GM23248 (cell line): Measurements from ENCODE around the gene FRY. TPM values are rescaled to one million over a fixed set of nuclear protein-coding genes. Genes with fewer than 3 reads are reported as not detected.

Experiments used
- DNase-seq: peaks from one replicate; pipeline ENCODE4 v3.0.0-alpha.2; 2015
- H2AFZ ChIP-seq: fragments of 200-600 bp; sonication (generic); 2 replicates; pipeline ENCODE4 v1.6.1; 2016; ENCODE audit warnings: antibody characterized with exemption
- H3F3A ChIP-seq: fragments of 200-600 bp; sonication (generic); 2 replicates; pipeline ENCODE4 v1.6.1; 2016; ENCODE audit warnings: mild to moderate bottlenecking, antibody characterized with exemption, mixed run types; ENCODE audit not compliant: insufficient read depth
- H3K27ac ChIP-seq: fragments of 200-600 bp; sonication (generic); 2 replicates; pipeline ENCODE4 v1.5.1; 2016; ENCODE audit warnings: mild to moderate bottlenecking
- H3K27me3 ChIP-seq: fragments of 200-600 bp; sonication (generic); replicated peaks from 2 replicates; pipeline ENCODE4 v1.6.1; 2016; ENCODE audit warnings: mild to moderate bottlenecking; ENCODE audit not compliant: insufficient read depth
- H3K36me3 ChIP-seq: fragments of 200-600 bp; sonication (generic); 2 replicates; pipeline ENCODE4 v1.6.1; 2016; ENCODE audit warnings: low read depth, mild to moderate bottlenecking
- H3K4me1 ChIP-seq: fragments of 200-600 bp; sonication (generic); 2 replicates; pipeline ENCODE4 v1.6.1; 2016; ENCODE audit warnings: mild to moderate bottlenecking; ENCODE audit not compliant: insufficient read depth
- H3K4me2 ChIP-seq: fragments of 200-600 bp; sonication (generic); one replicate; pipeline ENCODE4 v1.6.1; 2016; ENCODE audit warnings: mild to moderate bottlenecking; ENCODE audit not compliant: unreplicated experiment
- H3K4me3 ChIP-seq: fragments of 200-600 bp; sonication (generic); 2 replicates; pipeline ENCODE4 v1.5.1; 2016; ENCODE audit warnings: mild to moderate bottlenecking
- H3K79me2 ChIP-seq: fragments of 200-600 bp; sonication (generic); 2 replicates; pipeline ENCODE4 v1.6.1; 2016; ENCODE audit warnings: mild to moderate bottlenecking; ENCODE audit not compliant: insufficient read depth
- H3K9ac ChIP-seq: fragments of 200-600 bp; sonication (generic); 2 replicates; pipeline ENCODE4 v1.6.1; 2016; ENCODE audit warnings: mild to moderate bottlenecking
- H3K9me2 ChIP-seq: fragments of 200-600 bp; sonication (generic); 2 replicates; pipeline ENCODE4 v1.6.1; 2016; ENCODE audit warnings: mixed run types, mild to moderate bottlenecking, moderate library complexity; ENCODE audit not compliant: insufficient read depth
- H3K9me3 ChIP-seq: fragments of 200-600 bp; sonication (generic); one replicate; pipeline ENCODE4 v1.6.1; 2017; ENCODE audit warnings: low read depth
- H4K20me1 ChIP-seq: fragments of 200-600 bp; sonication (generic); 2 replicates; pipeline ENCODE4 v1.6.0; 2016; ENCODE audit not compliant: insufficient read depth
- EZH2 ChIP-seq: fragments of 200-600 bp; sonication (generic); IDR thresholded peaks from 2 replicates; pipeline ENCODE4 v1.6.1; 2018; ENCODE audit warnings: antibody characterized with exemption, mild to moderate bottlenecking; ENCODE audit not compliant: insufficient read depth, poor library complexity, severe bottlenecking
- EZH2phosphoT487 ChIP-seq: fragments of 200-600 bp; sonication (generic); IDR thresholded peaks from 2 replicates; pipeline ENCODE4 v1.6.1; 2018; ENCODE audit warnings: antibody characterized with exemption, moderate library complexity, mild to moderate bottlenecking, low read depth; ENCODE audit not compliant: insufficient read depth
- WGBS, 2 experiments: methylation state at CpG; one replicate each; pipeline ENCODE4 v1.1.6; 2015 to 2017; ENCODE audit warnings: low lambda C conversion rate in 2 of 2, low coverage in 1 of 2; ENCODE audit errors: missing lambda C conversion rate in 2 of 2; 5-methylcytosine and 5-hydroxymethylcytosine counted together
- in situ Hi-C: fragments of 300-500 bp; cut with MboI; formaldehyde crosslinking; loops from 2 replicates; pipeline ENCODE4 v1.15.0; 2020
- polyA plus RNA-seq: library from polyadenylated mRNA; unstranded; fragments of >200 nt; fragmentation: Nextera tagmentation; extraction: Ambion mirVana; gene quantifications from 2 replicates; pipeline ENCODE4 v1.2.1, GENCODE V29; 2016
- total RNA-seq: library from RNA; depleted of rRNA; stranded (reverse); fragments of >200 nt; shearing (Covaris generic); gene quantifications from 2 replicates; pipeline ENCODE4 v1.2.3, GENCODE V29; 2014

FRY gene
- total and polyA plus RNA-seq, 2 experiments from 2014 or later, result 2.2 to 4.3 TPM

GRCh38 chr13:32017474-32017873, 14.1 kb upstream of the FRY start:
- DNase-seq, result no peak
- 95 to 97% methylated on average over 6 of the region's 6 CpGs for WGBS, 2 experiments
- Histone ChIP-seq H4K20me1 (no peaks in the 10 kb centered on the region), H3F3A (no peaks in the 10 kb centered on the region), H3K9ac (no peak overlapping the region), H3K9me2 (no peaks in the 10 kb centered on the region), H3K4me2 (no peak overlapping the region), H3K9me3 (no peaks in the 10 kb centered on the region), H3K79me2 (no peaks in the 10 kb centered on the region), H3K4me3 (no peak overlapping the region), H2AFZ (no peak overlapping the region), H3K27me3 (no peaks in the 10 kb centered on the region), H3K4me1 (peaks cover 4% of the 10 kb centered on the region), H3K27ac (no peak overlapping the region), H3K36me3 (no peaks in the 10 kb centered on the region)
- in situ Hi-C loops, result no loop called here
- TF ChIP-seq EZH2, result no peak
- TF ChIP-seq EZH2phosphoT487, result no peak

- Histone ChIP-seq H3F3A (no peaks in the 10 kb centered on the region), H4K20me1 (no peaks in the 10 kb centered on the region), H2AFZ (no peak overlapping the region), H3K9me2 (no peaks in the 10 kb centered on the region), H3K27ac (no peak overlapping the region), H3K4me3 (no peak overlapping the region), H3K9me3 (no peaks in the 10 kb centered on the region), H3K4me2 (no peak overlapping the region), H3K9ac (no peak overlapping the region), H3K4me1 (peaks cover 4% of the 10 kb centered on the region), H3K36me3 (no peaks in the 10 kb centered on the region), H3K79me2 (no peaks in the 10 kb centered on the region), H3K27me3 (no peaks in the 10 kb centered on the region)
- 39 to 49% methylated on average over 6 of the region's 6 CpGs for WGBS, 2 experiments
- peak; percentile 58 for DNase-seq
- in situ Hi-C loops, result loop anchor here (10.0 kb wide), 1 partner anchor 285 kb away; no protein-coding TSS in a partner anchor
- TF ChIP-seq EZH2 (no peak), EZH2phosphoT487 (no peak)
These were observed 11.9 kb upstream of the FRY start for GRCh38 chr13:32019612-32020233.

GRCh38 chr13:32021785-32022184, 9.8 kb upstream of the FRY start:
- no peak overlapping the region for H2AFZ ChIP-seq
- H4K20me1 ChIP-seq, result no peaks in the 10 kb centered on the region
- in situ Hi-C loops, result loop anchor here (10.0 kb wide), 1 partner anchor 283 kb away; no protein-coding TSS in a partner anchor
- H3K4me2 ChIP-seq, result no peak overlapping the region
- no peaks in the 10 kb centered on the region for H3K79me2 ChIP-seq
- H3K9me3 ChIP-seq, result no peaks in the 10 kb centered on the region
- 91 to 100% methylated on average over 1 of the region's 1 CpG for WGBS, 2 experiments
- H3K4me3 ChIP-seq, result no peak overlapping the region
- H3K36me3 ChIP-seq, result no peaks in the 10 kb centered on the region
- H3K4me1 ChIP-seq, result peaks cover 4% of the 10 kb centered on the region
- H3K27me3 ChIP-seq, result no peaks in the 10 kb centered on the region
- TF ChIP-seq EZH2phosphoT487 (no peak), EZH2 (no peak)
- H3K27ac ChIP-seq, result no peak overlapping the region
- H3K9me2 ChIP-seq, result no peaks in the 10 kb centered on the region
- no peaks in the 10 kb centered on the region for H3F3A ChIP-seq
- no peak overlapping the region for H3K9ac ChIP-seq
- no peak for DNase-seq

GRCh38 chr13:32022311-32022710, 9.3 kb upstream of the FRY start:
- Histone ChIP-seq H4K20me1 (no peaks in the 10 kb centered on the region), H3K4me1 (peaks cover 4% of the 10 kb centered on the region; the same call in 1 of the 2 replicates), H3K27ac (no peak overlapping the region), H3K27me3 (no peaks in the 10 kb centered on the region), H3K79me2 (no peaks in the 10 kb centered on the region), H3K4me2 (no peak overlapping the region), H3K9me2 (no peaks in the 10 kb centered on the region), H3F3A (no peaks in the 10 kb centered on the region), H3K4me3 (no peak overlapping the region), H3K9ac (no peak overlapping the region), H3K9me3 (no peaks in the 10 kb centered on the region), H3K36me3 (no peaks in the 10 kb centered on the region), H2AFZ (no peak overlapping the region)
- no peak for DNase-seq
- TF ChIP-seq EZH2, result no peak
- no peak for TF ChIP-seq EZH2phosphoT487
- in situ Hi-C loops, result loop anchor here (10.0 kb wide), 1 partner anchor 282 kb away; no protein-coding TSS in a partner anchor
- 69 to 74% methylated on average over 4 of the region's 4 CpGs for WGBS, 2 experiments
